K562 (cell line): ENCODE measurements around the gene ISYNA1. TPM values are rescaled to one million over a fixed set of nuclear protein-coding genes. Genes with fewer than 3 reads are reported as not detected.

ENCODE experiments used
- CREB3L1 ChIP-seq: fragments of 450-650 bp; IDR thresholded peaks from 2 replicates; pipeline ENCODE4 v1.6.1; 2014; ENCODE audit warnings: low read depth, mild to moderate bottlenecking, moderate library complexity, borderline replicate concordance
- FOSL1 ChIP-seq: fragments of 200-800 bp; sonication (Bioruptor generic); conservative IDR thresholded peaks from 2 replicates; pipeline ENCODE4 v1.6.1; 2016; ENCODE audit warnings: missing genetic modification characterization, missing compliant biosample characterization
- HMG20A ChIP-seq: fragments of 450-650 bp; formaldehyde crosslinking; conservative IDR thresholded peaks from 2 replicates; pipeline ENCODE4 v1.4.0; 2020; ENCODE audit warnings: mild to moderate bottlenecking, mixed read lengths
- HNRNPUL1 ChIP-seq: fragments of 200-400 bp; formaldehyde crosslinking; IDR thresholded peaks from 2 replicates; pipeline ENCODE4 v1.6.1; 2017; ENCODE audit warnings: low read length
- HOXB6 ChIP-seq: fragments of 250-450 bp; sonication (Bioruptor Pico); IDR thresholded peaks from 2 replicates; pipeline ENCODE4 v1.5.1; 2022; ENCODE audit warnings: mild to moderate bottlenecking, borderline replicate concordance
- LARP7 ChIP-seq: fragments of 450-650 bp; IDR thresholded peaks from 2 replicates; pipeline ENCODE4 v1.6.1; 2016
- PHF20 ChIP-seq: fragments of 450-650 bp; IDR thresholded peaks from 2 replicates; pipeline ENCODE4 v1.6.1; 2018; ENCODE audit not compliant: partially characterized antibody
- PYGO2 ChIP-seq: fragments of 450-650 bp; IDR thresholded peaks from 2 replicates; pipeline ENCODE4 v1.6.1; 2016; ENCODE audit warnings: mild to moderate bottlenecking, missing genetic modification characterization, moderate library complexity, missing compliant biosample characterization
- RBM34 ChIP-seq: fragments of 200-400 bp; formaldehyde crosslinking; IDR thresholded peaks from 2 replicates; pipeline ENCODE4 v1.6.1; 2018; ENCODE audit warnings: low read length, borderline replicate concordance; ENCODE audit not compliant: insufficient read depth
- TAL1 ChIP-seq: fragments of 450-650 bp; IDR thresholded peaks from 2 replicates; pipeline ENCODE4 v1.6.1; 2016; ENCODE audit warnings: mild to moderate bottlenecking
- ZFP1 ChIP-seq: fragments of 450-650 bp; formaldehyde crosslinking; IDR thresholded peaks from 2 replicates; pipeline ENCODE4 v1.4.0; 2020; ENCODE audit warnings: mild to moderate bottlenecking, mixed read lengths
- ZNF134 ChIP-seq: fragments of 250-450 bp; sonication (Bioruptor Pico); conservative IDR thresholded peaks from 2 replicates; pipeline ENCODE4 v1.4.0; 2020
- ZNF311 ChIP-seq: fragments of 250-450 bp; sonication (Bioruptor Pico); IDR thresholded peaks from 2 replicates; pipeline ENCODE4 v1.4.0; 2020; ENCODE audit warnings: mild to moderate bottlenecking, moderate library complexity
- ZNF668 ChIP-seq: fragments of 250-450 bp; sonication (Bioruptor Pico); IDR thresholded peaks from 2 replicates; pipeline ENCODE4 v1.8.0; 2022; ENCODE audit warnings: mild to moderate bottlenecking, inconsistent platforms
- ZNF695 ChIP-seq: fragments of 450-650 bp; formaldehyde crosslinking; IDR thresholded peaks from 2 replicates; pipeline ENCODE4 v1.4.0; 2020; ENCODE audit warnings: mild to moderate bottlenecking, moderate library complexity
- ZNF707 ChIP-seq: fragments of 250-450 bp; sonication (Bioruptor Pico); conservative IDR thresholded peaks from 2 replicates; pipeline ENCODE4 v1.8.0; 2022; ENCODE audit warnings: inconsistent platforms, mild to moderate bottlenecking, moderate library complexity
- ZNF79 ChIP-seq: fragments of 250-450 bp; sonication (Bioruptor Pico); IDR thresholded peaks from 2 replicates; pipeline ENCODE4 v1.4.0; 2020; ENCODE audit warnings: low read depth, mild to moderate bottlenecking, moderate library complexity
- polyA plus RNA-seq, 8 experiments: library from polyadenylated mRNA; depleted of rRNA in 4 of 8; stranded (reverse) in 5 of 8; unstranded in 3 of 8; fragments of >200 nt; fragmentation: Nextera tagmentation in 2 of 8; fragmentation: Illumina TruSeq in 1 of 8; extraction: Ambion mirVana in 2 of 8; extraction: Trizol in 1 of 8; gene quantifications; 2 replicates each; pipeline versions ENCODE4 v1.2.1 to v1.2.3, GENCODE V29; 2011 to 2014; ENCODE audit warnings: inconsistent platforms in 1 of 8, missing spikeins in 1 of 8
- total RNA-seq, 7 experiments: library from RNA; depleted of rRNA in 6 of 7; stranded (reverse); fragments of >200 nt in 6 of 7; fragmentation: Illumina TruSeq in 2 of 7; extraction: Trizol in 2 of 7; gene quantifications; 2 replicates each; pipeline versions ENCODE4 v1.2.1 to v1.2.3, GENCODE V29; 2011 to 2021; ENCODE audit warnings: low replicate concordance in 1 of 7
- TF ChIP-seq, protein P1 (sequence below): fragments of 450-650 bp; formaldehyde crosslinking; IDR thresholded peaks from 2 replicates; pipeline ENCODE4 v1.4.0; 2020; ENCODE audit warnings: mild to moderate bottlenecking, moderate library complexity
- TF ChIP-seq, protein P2 (sequence below): fragments of 200-800 bp; sonication (Bioruptor generic); IDR thresholded peaks from 2 replicates; pipeline ENCODE4 v1.6.1; 2017; ENCODE audit warnings: missing genetic modification characterization, missing compliant biosample characterization
- TF ChIP-seq, protein P3 (sequence below): fragments of 450-650 bp; IDR thresholded peaks from 2 replicates; pipeline ENCODE4 v1.7.1; 2018; ENCODE audit warnings: mild to moderate bottlenecking, low read depth; ENCODE audit not compliant: partially characterized antibody

ISYNA1 gene
- total and polyA plus RNA-seq, 9 of the 15 experiments (the other 6 are each of a cell fraction or from before 2014, with no cell fraction given): 21.8 to 460 (median 93.2) TPM

DNA sequence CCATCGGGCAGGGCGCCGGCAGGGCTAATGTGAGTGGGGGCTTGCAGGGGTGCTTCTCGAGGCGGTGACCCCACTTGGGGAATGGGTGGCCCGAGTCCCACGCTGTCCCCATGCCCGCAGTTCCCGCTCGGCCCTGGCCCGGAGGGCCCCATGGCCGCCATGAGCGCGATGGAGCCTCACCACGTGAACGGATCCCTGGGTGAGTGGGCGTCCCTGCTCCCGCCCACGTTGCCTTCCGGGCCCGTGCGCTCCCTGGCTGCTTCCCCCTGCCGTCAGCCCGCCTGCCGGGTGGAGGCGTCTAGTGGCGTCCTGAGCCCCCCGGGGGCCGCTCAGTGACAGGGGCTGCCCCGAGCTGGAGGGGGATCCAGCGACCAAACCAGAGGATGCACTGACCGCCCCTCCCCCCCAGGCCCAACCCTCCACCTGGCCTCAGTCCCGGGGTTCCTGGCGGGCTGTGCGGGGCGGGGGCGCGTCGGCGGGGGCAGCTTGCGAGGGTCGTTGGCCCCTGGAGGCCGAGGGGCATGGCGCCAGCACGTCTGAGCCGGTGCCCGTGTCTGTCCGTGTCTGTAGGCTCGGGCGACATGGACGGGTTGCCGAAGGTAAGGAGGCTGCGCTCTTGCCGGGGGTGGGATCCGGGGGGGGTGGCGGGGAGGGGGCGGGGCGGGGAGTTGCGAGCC lies 4.8 kb downstream of the ISYNA1 start (continued):
- TF ChIP-seq ZNF134 (CRISPR knock-in tag) (no peak), ZNF707 (no peak), ZNF79 (CRISPR knock-in tag) (no peak), LARP7 (no peak), ZFP1 (no peak), TAL1 (no peak), HNRNPUL1 (no peak), HMG20A (CRISPR knock-in tag) (no peak), RBM34 (no peak), ZNF668 (CRISPR knock-in tag) (no peak), HOXB6 (CRISPR knock-in tag) (no peak), PYGO2 (no peak), ZNF695 (CRISPR knock-in tag) (no peak), PHF20 (peak; percentile 25), ZNF311 (no peak), CREB3L1 (no peak), FOSL1 (tag) (no peak)
- TF ChIP-seq, protein P1, sequence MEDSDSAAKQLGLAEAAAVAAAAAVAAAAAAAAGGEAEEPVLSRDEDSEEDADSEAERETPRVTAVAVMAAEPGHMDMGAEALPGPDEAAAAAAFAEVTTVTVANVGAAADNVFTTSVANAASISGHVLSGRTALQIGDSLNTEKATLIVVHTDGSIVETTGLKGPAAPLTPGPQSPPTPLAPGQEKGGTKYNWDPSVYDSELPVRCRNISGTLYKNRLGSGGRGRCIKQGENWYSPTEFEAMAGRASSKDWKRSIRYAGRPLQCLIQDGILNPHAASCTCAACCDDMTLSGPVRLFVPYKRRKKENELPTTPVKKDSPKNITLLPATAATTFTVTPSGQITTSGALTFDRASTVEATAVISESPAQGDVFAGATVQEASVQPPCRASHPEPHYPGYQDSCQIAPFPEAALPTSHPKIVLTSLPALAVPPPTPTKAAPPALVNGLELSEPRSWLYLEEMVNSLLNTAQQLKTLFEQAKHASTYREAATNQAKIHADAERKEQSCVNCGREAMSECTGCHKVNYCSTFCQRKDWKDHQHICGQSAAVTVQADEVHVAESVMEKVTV (CRISPR knock-in tag): no peak
- TF ChIP-seq, protein P2, sequence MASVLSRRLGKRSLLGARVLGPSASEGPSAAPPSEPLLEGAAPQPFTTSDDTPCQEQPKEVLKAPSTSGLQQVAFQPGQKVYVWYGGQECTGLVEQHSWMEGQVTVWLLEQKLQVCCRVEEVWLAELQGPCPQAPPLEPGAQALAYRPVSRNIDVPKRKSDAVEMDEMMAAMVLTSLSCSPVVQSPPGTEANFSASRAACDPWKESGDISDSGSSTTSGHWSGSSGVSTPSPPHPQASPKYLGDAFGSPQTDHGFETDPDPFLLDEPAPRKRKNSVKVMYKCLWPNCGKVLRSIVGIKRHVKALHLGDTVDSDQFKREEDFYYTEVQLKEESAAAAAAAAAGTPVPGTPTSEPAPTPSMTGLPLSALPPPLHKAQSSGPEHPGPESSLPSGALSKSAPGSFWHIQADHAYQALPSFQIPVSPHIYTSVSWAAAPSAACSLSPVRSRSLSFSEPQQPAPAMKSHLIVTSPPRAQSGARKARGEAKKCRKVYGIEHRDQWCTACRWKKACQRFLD (CRISPR knock-in tag): peak; percentile 79; the same call in 1 of the 2 replicates
- TF ChIP-seq, protein P3, sequence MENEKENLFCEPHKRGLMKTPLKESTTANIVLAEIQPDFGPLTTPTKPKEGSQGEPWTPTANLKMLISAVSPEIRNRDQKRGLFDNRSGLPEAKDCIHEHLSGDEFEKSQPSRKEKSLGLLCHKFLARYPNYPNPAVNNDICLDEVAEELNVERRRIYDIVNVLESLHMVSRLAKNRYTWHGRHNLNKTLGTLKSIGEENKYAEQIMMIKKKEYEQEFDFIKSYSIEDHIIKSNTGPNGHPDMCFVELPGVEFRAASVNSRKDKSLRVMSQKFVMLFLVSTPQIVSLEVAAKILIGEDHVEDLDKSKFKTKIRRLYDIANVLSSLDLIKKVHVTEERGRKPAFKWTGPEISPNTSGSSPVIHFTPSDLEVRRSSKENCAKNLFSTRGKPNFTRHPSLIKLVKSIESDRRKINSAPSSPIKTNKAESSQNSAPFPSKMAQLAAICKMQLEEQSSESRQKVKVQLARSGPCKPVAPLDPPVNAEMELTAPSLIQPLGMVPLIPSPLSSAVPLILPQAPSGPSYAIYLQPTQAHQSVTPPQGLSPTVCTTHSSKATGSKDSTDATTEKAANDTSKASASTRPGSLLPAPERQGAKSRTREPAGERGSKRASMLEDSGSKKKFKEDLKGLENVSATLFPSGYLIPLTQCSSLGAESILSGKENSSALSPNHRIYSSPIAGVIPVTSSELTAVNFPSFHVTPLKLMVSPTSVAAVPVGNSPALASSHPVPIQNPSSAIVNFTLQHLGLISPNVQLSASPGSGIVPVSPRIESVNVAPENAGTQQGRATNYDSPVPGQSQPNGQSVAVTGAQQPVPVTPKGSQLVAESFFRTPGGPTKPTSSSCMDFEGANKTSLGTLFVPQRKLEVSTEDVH: no peak
